Thyroid gland (tissue), 4 donors: ENCODE results near the gene KCNMB2.

Experiments used
- POLR2A ChIP-seq, 2 donors: fragments of 450-650 bp; IDR thresholded peaks; one replicate each; pipeline ENCODE4 v1.6.1; 2017; ENCODE audit warnings: antibody characterized with exemption in 2 of 2, mild to moderate bottlenecking in 2 of 2, moderate library complexity in 1 of 2
- TF ChIP-seq, protein P1 (sequence below), 6 experiments: fragments of 200-600 bp in 3 of 6; fragments of 450-650 bp in 3 of 6; sonication (generic) in 3 of 6; IDR thresholded peaks; one replicate each; pipeline ENCODE4 v1.5.1; 2016 to 2019; ENCODE audit warnings: antibody characterized with exemption in 6 of 6, mild to moderate bottlenecking in 2 of 6, inconsistent platforms in 1 of 6, moderate library complexity in 1 of 6

GRCh38 chr3:178741020-178741419 is 204.8 kb downstream of the KCNMB2 start:
- TF ChIP-seq POLR2A (IDR thresholded peaks at IDR 0.05), result no peak
- TF ChIP-seq, protein P1, sequence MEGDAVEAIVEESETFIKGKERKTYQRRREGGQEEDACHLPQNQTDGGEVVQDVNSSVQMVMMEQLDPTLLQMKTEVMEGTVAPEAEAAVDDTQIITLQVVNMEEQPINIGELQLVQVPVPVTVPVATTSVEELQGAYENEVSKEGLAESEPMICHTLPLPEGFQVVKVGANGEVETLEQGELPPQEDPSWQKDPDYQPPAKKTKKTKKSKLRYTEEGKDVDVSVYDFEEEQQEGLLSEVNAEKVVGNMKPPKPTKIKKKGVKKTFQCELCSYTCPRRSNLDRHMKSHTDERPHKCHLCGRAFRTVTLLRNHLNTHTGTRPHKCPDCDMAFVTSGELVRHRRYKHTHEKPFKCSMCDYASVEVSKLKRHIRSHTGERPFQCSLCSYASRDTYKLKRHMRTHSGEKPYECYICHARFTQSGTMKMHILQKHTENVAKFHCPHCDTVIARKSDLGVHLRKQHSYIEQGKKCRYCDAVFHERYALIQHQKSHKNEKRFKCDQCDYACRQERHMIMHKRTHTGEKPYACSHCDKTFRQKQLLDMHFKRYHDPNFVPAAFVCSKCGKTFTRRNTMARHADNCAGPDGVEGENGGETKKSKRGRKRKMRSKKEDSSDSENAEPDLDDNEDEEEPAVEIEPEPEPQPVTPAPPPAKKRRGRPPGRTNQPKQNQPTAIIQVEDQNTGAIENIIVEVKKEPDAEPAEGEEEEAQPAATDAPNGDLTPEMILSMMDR (IDR thresholded peaks at IDR 0.05), result no peak
